Memory B cell (primary cell): Measurements from ENCODE around the gene BARHL1.

Source experiments
- ATAC-seq: fragments of 150-1000 bp; cut with Tn5 transposase; 2 replicates; pipeline ENCODE4 v1.10.0; 2021; ENCODE audit warnings: low read depth, mild to moderate bottlenecking, moderate library complexity
- DNase-seq, 2 donors: peaks; one replicate each; pipeline ENCODE4 v3.0.0; 2022; ENCODE audit warnings: low spot score in 2 of 2
- H3K27ac Mint-ChIP-seq: one replicate; pipeline ENCODE4 v1.8.0; 2022; ENCODE audit warnings: mild to moderate bottlenecking, moderate library complexity, mixed read lengths
- H3K27me3 Mint-ChIP-seq: one replicate; pipeline ENCODE4 v1.8.0; 2022; ENCODE audit warnings: mixed read lengths
- H3K36me3 Mint-ChIP-seq: one replicate; pipeline ENCODE4 v1.8.0; 2022; ENCODE audit warnings: mild to moderate bottlenecking, mixed read lengths
- H3K4me1 Mint-ChIP-seq: one replicate; pipeline ENCODE4 v1.8.0; 2022; ENCODE audit warnings: mixed read lengths
- H3K4me3 Mint-ChIP-seq: one replicate; pipeline ENCODE4 v1.8.0; 2022; ENCODE audit warnings: mild to moderate bottlenecking, moderate library complexity, mixed read lengths
- H3K9me3 Mint-ChIP-seq: one replicate; pipeline ENCODE4 v1.8.0; 2022; ENCODE audit warnings: mixed read lengths

BARHL1 gene

GRCh38 chr9:132628746-132629145 lies 46.3 kb downstream of the BARHL1 start:
- H3K27ac Mint-ChIP-seq: no peak overlapping the region
- H3K4me1 Mint-ChIP-seq: no peaks in the 10 kb centered on the region
- H3K36me3 Mint-ChIP-seq: peaks cover 42% of the 10 kb centered on the region
- DNase-seq: no peak
- no peaks in the 10 kb centered on the region for H3K27me3 Mint-ChIP-seq
- no peaks in the 10 kb centered on the region for H3K9me3 Mint-ChIP-seq
- no peak for ATAC-seq
- H3K4me3 Mint-ChIP-seq: no peak overlapping the region

- ATAC-seq: no peak
- Mint-ChIP-seq H3K4me3 (no peak overlapping the region), H3K27ac (no peak overlapping the region), H3K36me3 (peaks cover 42% of the 10 kb centered on the region), H3K9me3 (no peaks in the 10 kb centered on the region), H3K27me3 (no peaks in the 10 kb centered on the region), H3K4me1 (no peaks in the 10 kb centered on the region)
- no peak for DNase-seq
Measured at GRCh38 chr9:132630116-132630515, 47.7 kb downstream of the BARHL1 start.

- no peaks in the 10 kb centered on the region for H3K27me3 Mint-ChIP-seq
Measured at GRCh38 chr9:132630811-132631210, 48.4 kb downstream of the BARHL1 start.

GRCh38 chr9:132631280-132631679 lies 48.9 kb downstream of the BARHL1 start:
- Mint-ChIP-seq H3K4me3 (no peak overlapping the region), H3K9me3 (no peaks in the 10 kb centered on the region), H3K27ac (no peak overlapping the region), H3K4me1 (no peaks in the 10 kb centered on the region), H3K27me3 (no peaks in the 10 kb centered on the region), H3K36me3 (peaks cover 35% of the 10 kb centered on the region)
- ATAC-seq: no peak
- no peak for DNase-seq

More at GRCh38 chr9:132630811-132631210, 48.4 kb downstream of the BARHL1 start:
- Mint-ChIP-seq H3K36me3 (peaks cover 37% of the 10 kb centered on the region), H3K4me1 (no peaks in the 10 kb centered on the region), H3K9me3 (no peaks in the 10 kb centered on the region), H3K4me3 (no peak overlapping the region), H3K27ac (no peak overlapping the region)
- DNase-seq: no peak
- ATAC-seq: no peak

- Mint-ChIP-seq H3K36me3 (peaks cover 33% of the 10 kb centered on the region), H3K27me3 (no peaks in the 10 kb centered on the region), H3K27ac (no peak overlapping the region), H3K4me1 (no peaks in the 10 kb centered on the region), H3K9me3 (no peaks in the 10 kb centered on the region), H3K4me3 (no peak overlapping the region)
- DNase-seq: no peak
- no peak for ATAC-seq
Measured at GRCh38 chr9:132631685-132632084, 49.3 kb downstream of the BARHL1 start.

GRCh38 chr9:132632413-132633129 lies 50.2 kb downstream of the BARHL1 start:
- peaks cover 38% of the 10 kb centered on the region for H3K36me3 Mint-ChIP-seq
- H3K4me3 Mint-ChIP-seq: no peak overlapping the region
- DNase-seq: no peak
- H3K4me1 Mint-ChIP-seq: no peaks in the 10 kb centered on the region
- H3K9me3 Mint-ChIP-seq: no peaks in the 10 kb centered on the region
- ATAC-seq: no peak
- H3K27ac Mint-ChIP-seq: no peak overlapping the region
- no peaks in the 10 kb centered on the region for H3K27me3 Mint-ChIP-seq

- DNase-seq (no peak), ATAC-seq (no peak)
- no peaks in the 10 kb centered on the region for H3K27me3 Mint-ChIP-seq
- H3K4me1 Mint-ChIP-seq: no peaks in the 10 kb centered on the region
- H3K9me3 Mint-ChIP-seq: no peaks in the 10 kb centered on the region
- H3K36me3 Mint-ChIP-seq: peaks cover 40% of the 10 kb centered on the region
- no peak overlapping the region for H3K4me3 Mint-ChIP-seq
- no peak overlapping the region for H3K27ac Mint-ChIP-seq
Measured at GRCh38 chr9:132634327-132634726, 51.9 kb downstream of the BARHL1 start.

GRCh38 chr9:132637351-132637750 lies 54.9 kb downstream of the BARHL1 start:
- ATAC-seq (no peak), DNase-seq (no peak)
- H3K27me3 Mint-ChIP-seq: no peaks in the 10 kb centered on the region
- H3K4me3 Mint-ChIP-seq: no peak overlapping the region
- no peaks in the 10 kb centered on the region for H3K4me1 Mint-ChIP-seq
- H3K36me3 Mint-ChIP-seq: peaks cover 36% of the 10 kb centered on the region
- H3K27ac Mint-ChIP-seq: no peak overlapping the region
- H3K9me3 Mint-ChIP-seq: no peaks in the 10 kb centered on the region

- H3K9me3 Mint-ChIP-seq: no peaks in the 10 kb centered on the region
- peaks cover 36% of the 10 kb centered on the region for H3K36me3 Mint-ChIP-seq
- no peak for ATAC-seq
- no peaks in the 10 kb centered on the region for H3K4me1 Mint-ChIP-seq
- DNase-seq: no peak
- H3K27me3 Mint-ChIP-seq: no peaks in the 10 kb centered on the region
- no peak overlapping the region for H3K27ac Mint-ChIP-seq
- H3K4me3 Mint-ChIP-seq: no peak overlapping the region
Measured at GRCh38 chr9:132637801-132638200, 55.4 kb downstream of the BARHL1 start.

GRCh38 chr9:132638240-132638639 lies 55.8 kb downstream of the BARHL1 start:
- H3K4me1 Mint-ChIP-seq: no peaks in the 10 kb centered on the region
- ATAC-seq (no peak), DNase-seq (no peak)
- no peak overlapping the region for H3K4me3 Mint-ChIP-seq
- no peaks in the 10 kb centered on the region for H3K27me3 Mint-ChIP-seq
- no peaks in the 10 kb centered on the region for H3K9me3 Mint-ChIP-seq
- H3K27ac Mint-ChIP-seq: no peak overlapping the region
- H3K36me3 Mint-ChIP-seq: peaks cover 34% of the 10 kb centered on the region

GRCh38 chr9:132639322-132639721 lies 56.9 kb downstream of the BARHL1 start:
- no peak for ATAC-seq
- H3K27me3 Mint-ChIP-seq: no peaks in the 10 kb centered on the region
- peaks cover 31% of the 10 kb centered on the region for H3K36me3 Mint-ChIP-seq
- H3K27ac Mint-ChIP-seq: no peak overlapping the region
- no peaks in the 10 kb centered on the region for H3K4me1 Mint-ChIP-seq
- H3K4me3 Mint-ChIP-seq: no peak overlapping the region
- DNase-seq: no peak
- no peaks in the 10 kb centered on the region for H3K9me3 Mint-ChIP-seq
